Activated naive CD4-positive, alpha-beta T cell (primary cell): Measurements from ENCODE around the gene KCNK18.

Source experiments
- DNase-seq, 4 experiments: peaks; one replicate each; lab custom pipeline; 2025; lab: John Stamatoyannopoulos, UW

Gene KCNK18

GRCh38 chr10:117197189-117197588 lies at the start of gene KCNK18:
TSS of gene KCNK18 (plus strand) at chr10:117197489. CDS start at chr10:117197489, 0 bp downstream.
- no peak for DNase-seq

GRCh38 chr10:117148284-117148683 lies 49.0 kb upstream of the KCNK18 start:
- no peak for DNase-seq

- DNase-seq: no peak
Measured at GRCh38 chr10:117152668-117153067, 44.6 kb upstream of the KCNK18 start.

- no peak for DNase-seq
Measured at GRCh38 chr10:117158297-117158696, 39.0 kb upstream of the KCNK18 start.

- no peak for DNase-seq
Measured at GRCh38 chr10:117159390-117159789, 37.9 kb upstream of the KCNK18 start.

GRCh38 chr10:117160567-117160966 lies 36.7 kb upstream of the KCNK18 start:
- no peak for DNase-seq

GRCh38 chr10:117161386-117162033 lies 35.8 kb upstream of the KCNK18 start:
- DNase-seq: no peak

GRCh38 chr10:117162093-117163060 lies 34.9 kb upstream of the KCNK18 start:
- no peak for DNase-seq

- DNase-seq: no peak
Measured at GRCh38 chr10:117163061-117163953, 34.0 kb upstream of the KCNK18 start.

GRCh38 chr10:117163954-117164548 lies 33.2 kb upstream of the KCNK18 start:
- DNase-seq: no peak

- no peak for DNase-seq
Measured at GRCh38 chr10:117164592-117165537, 32.4 kb upstream of the KCNK18 start.

- no peak for DNase-seq
Measured at GRCh38 chr10:117165538-117166417, 31.5 kb upstream of the KCNK18 start.

- DNase-seq: no peak
Measured at GRCh38 chr10:117166418-117167345, 30.6 kb upstream of the KCNK18 start.

GRCh38 chr10:117167346-117167788 lies 29.9 kb upstream of the KCNK18 start:
- DNase-seq: no peak

- DNase-seq: peak; percentile 16 to 62 (median 42)
Measured at GRCh38 chr10:117167789-117168674, 29.3 kb upstream of the KCNK18 start.

GRCh38 chr10:117168729-117169128 lies 28.6 kb upstream of the KCNK18 start:
- DNase-seq: no peak

GRCh38 chr10:117169480-117169879 lies 27.8 kb upstream of the KCNK18 start:
- DNase-seq: no peak
